GM23338 (cell line): ENCODE measurements around the gene LDHAL6A. TPM values are rescaled to one million over a fixed set of nuclear protein-coding genes. Genes with fewer than 3 reads are reported as not detected.

Source experiments
- ATAC-seq: fragments of 200-7000 bp; cut with Tn5 transposase; 3 replicates; pipeline ENCODE4 v1.9.1; 2020
- DNase-seq: peaks from one replicate; pipeline ENCODE4 v3.0.0-alpha.2; 2015; ENCODE audit warnings: low spot score
- H2AFZ ChIP-seq: fragments of 200-600 bp; sonication (generic); 2 replicates; pipeline ENCODE4 v1.8.0; 2016; ENCODE audit warnings: antibody characterized with exemption, mild to moderate bottlenecking, moderate library complexity
- H3F3A ChIP-seq: fragments of 200-600 bp; sonication (generic); replicated peaks from 2 replicates; pipeline ENCODE4 v1.8.0; 2017; ENCODE audit warnings: antibody characterized with exemption, mixed run types, low read depth
- H3K27ac ChIP-seq: fragments of 200-600 bp; sonication (generic); 2 replicates; pipeline ENCODE4 v1.6.1; 2016; ENCODE audit warnings: low read depth
- H3K27me3 ChIP-seq: fragments of 200-600 bp; sonication (generic); 2 replicates; pipeline ENCODE4 v1.8.0; 2016; ENCODE audit warnings: mild to moderate bottlenecking, mixed run types, moderate library complexity; ENCODE audit not compliant: insufficient read depth
- H3K36me3 ChIP-seq: fragments of 200-600 bp; sonication (generic); 2 replicates; pipeline ENCODE4 v1.8.0; 2016; ENCODE audit warnings: mild to moderate bottlenecking; ENCODE audit not compliant: insufficient read depth
- H3K4me1 ChIP-seq: fragments of 200-600 bp; sonication (generic); 2 replicates; pipeline ENCODE4 v1.8.0; 2016; ENCODE audit warnings: mild to moderate bottlenecking, moderate library complexity; ENCODE audit not compliant: insufficient read depth
- H3K4me2 ChIP-seq: fragments of 200-600 bp; sonication (generic); 2 replicates; pipeline ENCODE4 v1.7.1; 2017; ENCODE audit warnings: mixed run types
- H3K4me3 ChIP-seq: fragments of 200-600 bp; sonication (generic); 2 replicates; pipeline ENCODE4 v1.6.1; 2016; ENCODE audit warnings: mixed run types
- H3K79me2 ChIP-seq: fragments of 200-600 bp; sonication (generic); replicated peaks from 2 replicates; pipeline ENCODE4 v1.8.0; 2017; ENCODE audit warnings: mild to moderate bottlenecking; ENCODE audit not compliant: insufficient read depth
- H3K9me2 ChIP-seq: fragments of 200-600 bp; sonication (generic); 2 replicates; pipeline ENCODE4 v1.8.0; 2017; ENCODE audit not compliant: insufficient read depth
- H4K20me1 ChIP-seq: fragments of 200-600 bp; sonication (generic); replicated peaks from 2 replicates; pipeline ENCODE4 v1.8.0; 2017; ENCODE audit warnings: mild to moderate bottlenecking; ENCODE audit not compliant: insufficient read depth
- H3K27ac Mint-ChIP-seq: 2 replicates; pipeline ENCODE4 v1.8.0; 2020; ENCODE audit warnings: inconsistent platforms, mild to moderate bottlenecking, moderate library complexity, mixed read lengths
- H3K27me3 Mint-ChIP-seq: 3 replicates; pipeline ENCODE4 v1.8.0; 2022; ENCODE audit warnings: low read depth, mild to moderate bottlenecking, moderate library complexity, mixed read lengths, inconsistent platforms; ENCODE audit not compliant: insufficient read depth, poor library complexity
- H3K36me3 Mint-ChIP-seq: 3 replicates; pipeline ENCODE4 v1.8.0; 2021; ENCODE audit warnings: low read depth, mild to moderate bottlenecking, inconsistent platforms, moderate library complexity, mixed read lengths
- H3K4me1 Mint-ChIP-seq: 3 replicates; pipeline ENCODE4 v1.8.0; 2020; ENCODE audit warnings: mild to moderate bottlenecking, inconsistent platforms, mixed read lengths
- H3K4me3 Mint-ChIP-seq: 3 replicates; pipeline ENCODE4 v1.8.0; 2021; ENCODE audit warnings: moderate library complexity, mild to moderate bottlenecking, inconsistent platforms, mixed read lengths
- H3K9me3 Mint-ChIP-seq: 3 replicates; pipeline ENCODE4 v1.8.0; 2020; ENCODE audit warnings: moderate library complexity, mild to moderate bottlenecking, inconsistent platforms, mixed read lengths
- CREB1 ChIP-seq: fragments of 250-450 bp; sonication (Bioruptor Pico); IDR thresholded peaks from 2 replicates; pipeline ENCODE4 v1.5.0; 2020; ENCODE audit warnings: low read depth, mild to moderate bottlenecking, moderate library complexity
- CTCF ChIP-seq, 2 experiments: fragments of 200-600 bp in 1 of 2; sonication (generic) in 1 of 2; conservative IDR thresholded peaks; 2 replicates each; pipeline versions ENCODE4 v1.5.1 to v1.6.1; 2016 to 2017; ENCODE audit warnings: antibody characterized with exemption in 2 of 2, low read depth in 2 of 2, mild to moderate bottlenecking in 2 of 2, moderate library complexity in 1 of 2
- ETS1 ChIP-seq: IDR thresholded peaks from 2 replicates; pipeline ENCODE4 v1.6.1; 2016; ENCODE audit warnings: antibody characterized with exemption
- EZH2 ChIP-seq: fragments of 200-600 bp; sonication (generic); IDR thresholded peaks from one replicate; pipeline ENCODE4 v1.8.0; 2017; ENCODE audit warnings: antibody characterized with exemption, mild to moderate bottlenecking, low read depth; ENCODE audit not compliant: unreplicated experiment
- EZH2phosphoT487 ChIP-seq: fragments of 200-600 bp; sonication (generic); IDR thresholded peaks from one replicate; pipeline ENCODE4 v1.8.1; 2018; ENCODE audit warnings: antibody characterized with exemption; ENCODE audit not compliant: unreplicated experiment
- JUNB ChIP-seq: IDR thresholded peaks from one replicate; pipeline ENCODE4 v1.6.1; 2016; ENCODE audit warnings: antibody characterized with exemption; ENCODE audit not compliant: unreplicated experiment
- NANOG ChIP-seq: IDR thresholded peaks from 2 replicates; pipeline ENCODE4 v1.6.1; 2016; ENCODE audit warnings: antibody characterized with exemption, borderline replicate concordance
- POLR2AphosphoS5 ChIP-seq: IDR thresholded peaks from 2 replicates; pipeline ENCODE4 v1.6.1; 2016; ENCODE audit warnings: antibody characterized with exemption, low read depth
- REST ChIP-seq: IDR thresholded peaks from one replicate; pipeline ENCODE4 v1.6.1; 2018; ENCODE audit warnings: antibody characterized with exemption; ENCODE audit not compliant: unreplicated experiment
- STAT1 ChIP-seq: IDR thresholded peaks from one replicate; pipeline ENCODE4 v1.6.1; 2016; ENCODE audit warnings: antibody characterized with exemption; ENCODE audit not compliant: unreplicated experiment
- ZNF114 ChIP-seq: fragments of 250-450 bp; sonication (Bioruptor Pico); IDR thresholded peaks from 2 replicates; pipeline ENCODE4 v1.5.0; 2020; ENCODE audit warnings: mild to moderate bottlenecking, moderate library complexity
- ZNF331 ChIP-seq: fragments of 250-450 bp; sonication (Bioruptor Pico); IDR thresholded peaks from 2 replicates; pipeline ENCODE4 v1.5.0; 2020; ENCODE audit warnings: low read depth, mild to moderate bottlenecking, moderate library complexity
- ZNF462 ChIP-seq: fragments of 250-450 bp; sonication (Bioruptor Pico); IDR thresholded peaks from 2 replicates; pipeline ENCODE4 v1.5.0; 2020; ENCODE audit warnings: mild to moderate bottlenecking, moderate library complexity
- polyA plus RNA-seq: library from polyadenylated mRNA; unstranded; fragments of >200 nt; fragmentation: Nextera tagmentation; extraction: Ambion mirVana; gene quantifications from 2 replicates; pipeline ENCODE4 v1.2.1, GENCODE V29; 2016
- total RNA-seq: library from RNA; depleted of rRNA; stranded (reverse); fragments of >200 nt; shearing (Covaris generic); gene quantifications from 2 replicates; pipeline ENCODE4 v1.2.3, GENCODE V29; 2014

The LDHAL6A gene
- total and polyA plus RNA-seq, 2 experiments from 2014 or later = 0.10 to 0.59 TPM

- Histone ChIP-seq H3K4me2 (no peak overlapping the region), H3K4me1 (no peaks in the 10 kb centered on the region; the same call in 1 of the 2 replicates), H3K27ac (no peak overlapping the region), H4K20me1 (peaks cover 8% of the 10 kb centered on the region), H3F3A (no peaks in the 10 kb centered on the region), H3K36me3 (peaks cover 14% of the 10 kb centered on the region; the same call in 1 of the 2 replicates), H3K4me3 (no peak overlapping the region), H2AFZ (no peak overlapping the region), H3K27me3 (no peaks in the 10 kb centered on the region), H3K79me2 (no peaks in the 10 kb centered on the region), H3K9me2 (no peaks in the 10 kb centered on the region)
- ATAC-seq (no peak), DNase-seq (no peak)
- peaks cover 22% of the 10 kb centered on the region; the same call in 2 of the 3 replicates for H3K36me3 Mint-ChIP-seq
- H3K4me3 Mint-ChIP-seq = no peak overlapping the region
- no peaks in the 10 kb centered on the region for H3K4me1 Mint-ChIP-seq
- H3K27ac Mint-ChIP-seq = 0 out of 2 replicates have a peak overlapping the region, but pooled peaks have one; percentile 22
- H3K9me3 Mint-ChIP-seq = no peaks in the 10 kb centered on the region
- no peak for TF ChIP-seq ZNF331 (CRISPR knock-in tag)
- no peak for TF ChIP-seq REST
- no peak for TF ChIP-seq STAT1
- no peak for TF ChIP-seq EZH2
- no peak for TF ChIP-seq ZNF114
- no peak for TF ChIP-seq POLR2AphosphoS5
- TF ChIP-seq EZH2phosphoT487 = no peak
- TF ChIP-seq NANOG = no peak
- no peak for TF ChIP-seq ETS1
- TF ChIP-seq ZNF462 (CRISPR knock-in tag) = no peak
- TF ChIP-seq CREB1 (CRISPR knock-in tag) = no peak
- no peak for TF ChIP-seq CTCF (conservative IDR thresholded peaks at IDR 0.05; ENCODE audit: low read depth in 2 of 2)
- TF ChIP-seq JUNB = no peak
- H3K27me3 Mint-ChIP-seq = no peaks in the 10 kb centered on the region
Measured at GRCh38 chr11:18495271-18495670, 39.6 kb downstream of the LDHAL6A start.
